ENCODE results near the gene CD300H.
"Not testable (repeated sequence)": the region's sequence is repeated elsewhere in the genome, so short reads cannot be mapped to it uniquely, and the experiment has no call there.

CD300H gene

GRCh38 chr17:74584292-74585060, 17.2 kb upstream of the CD300H start:
- DNase-seq (ENCODE audit: low spot score), result no peak

- DNase-seq (ENCODE audit: low spot score), result no peak
Measured at GRCh38 chr17:74582633-74583032, 15.3 kb upstream of the CD300H start.

- DNase-seq (ENCODE audit: low spot score), result no peak
Measured at GRCh38 chr17:74579900-74580299, 12.6 kb upstream of the CD300H start.

GRCh38 chr17:74578979-74579378, 11.7 kb upstream of the CD300H start:
- DNase-seq (ENCODE audit: low spot score), result no peak

GRCh38 chr17:74574489-74575142, 7.3 kb upstream of the CD300H start:
- no peak for DNase-seq (ENCODE audit: low spot score)

- DNase-seq (ENCODE audit: low spot score), result not testable (repeated sequence)
Measured at GRCh38 chr17:74573635-74574034, 6.3 kb upstream of the CD300H start.

GRCh38 chr17:74573169-74573568, 5.9 kb upstream of the CD300H start:
- DNase-seq (ENCODE audit: low spot score), result no peak

GRCh38 chr17:74571621-74572270, 4.4 kb upstream of the CD300H start:
- DNase-seq (ENCODE audit: low spot score), result no peak

GRCh38 chr17:74569020-74570003, 2.0 kb upstream of the CD300H start:
- peak; percentile 18 for DNase-seq (ENCODE audit: low spot score)

GRCh38 chr17:74568106-74568873, 981 bp upstream of the CD300H start:
- DNase-seq (ENCODE audit: low spot score), result no peak

GRCh38 chr17:74566132-74566753, 1.1 kb downstream of the CD300H start:
- DNase-seq (ENCODE audit: low spot score), result no peak

GRCh38 chr17:74565126-74565525, 2.2 kb downstream of the CD300H start:
- DNase-seq (ENCODE audit: low spot score), result no peak

- no peak for DNase-seq (ENCODE audit: low spot score)
Measured at GRCh38 chr17:74563358-74563757, 4.0 kb downstream of the CD300H start.

GRCh38 chr17:74561586-74561985, 5.7 kb downstream of the CD300H start:
- no peak for DNase-seq (ENCODE audit: low spot score)

GRCh38 chr17:74558882-74559519, 8.3 kb downstream of the CD300H start:
- no peak for DNase-seq (ENCODE audit: low spot score)

GRCh38 chr17:74558402-74558801, 8.9 kb downstream of the CD300H start:
- DNase-seq (ENCODE audit: low spot score), result not testable (repeated sequence)

GRCh38 chr17:74555427-74555940, 11.8 kb downstream of the CD300H start:
- peak; percentile 8 for DNase-seq (ENCODE audit: low spot score)

- no peak for DNase-seq (ENCODE audit: low spot score)
Measured at GRCh38 chr17:74554909-74555308, 12.4 kb downstream of the CD300H start.

GRCh38 chr17:74552037-74552436, 15.3 kb downstream of the CD300H start:
- no peak for DNase-seq (ENCODE audit: low spot score)

- no peak for DNase-seq (ENCODE audit: low spot score)
Measured at GRCh38 chr17:74550602-74551001, 16.7 kb downstream of the CD300H start.

Data from hematopoietic multipotent progenitor cell treated with erythropoietin and hydrocortisone succinate and interleukin-3 and kit ligand, for 15 days (in vitro differentiated cells).